OCI-LY3 (cell line): Measurements from ENCODE around the gene AUTS2.

Source experiments
- H2AFZ ChIP-seq: fragments of 200-600, 300-600 bp; shearing (Covaris generic); 2 replicates; pipeline ENCODE4 v1.6.0; 2014; ENCODE audit warnings: antibody characterized with exemption, low read depth, low read length
- H3K27ac ChIP-seq: fragments of 200-600, 300-600 bp; sonication (generic); 2 replicates; pipeline ENCODE4 v1.5.1; 2014; ENCODE audit warnings: mild to moderate bottlenecking, low read length, moderate library complexity, mixed read lengths
- H3K27me3 ChIP-seq: fragments of 200-600, 300-600 bp; sonication (generic); 2 replicates; pipeline ENCODE4 v1.6.1; 2014; ENCODE audit warnings: low read depth, low read length, mixed read lengths
- H3K36me3 ChIP-seq: fragments of 200-600, 300-600 bp; sonication (generic); replicated peaks from 2 replicates; pipeline ENCODE3; 2014; ENCODE audit warnings: low read depth, low read length, mixed read lengths
- H3K4me1 ChIP-seq: fragments of 300-600, 200-600 bp; sonication (generic); 2 replicates; pipeline ENCODE4 v1.6.1; 2014; ENCODE audit warnings: low read length, mixed read lengths
- H3K4me2 ChIP-seq: fragments of 200-600, 300-600 bp; sonication (generic); 2 replicates; pipeline ENCODE4 v1.6.1; 2014; ENCODE audit warnings: low read length, mixed read lengths
- H3K4me3 ChIP-seq: fragments of 300-600, 200-600 bp; sonication (generic); 2 replicates; pipeline ENCODE4 v1.5.1; 2014; ENCODE audit warnings: antibody characterized with exemption, mild to moderate bottlenecking, low read length, moderate library complexity
- H3K79me2 ChIP-seq: fragments of 300-600, 200-600 bp; shearing (Covaris generic); 2 replicates; pipeline ENCODE4 v1.6.1; 2014; ENCODE audit warnings: mild to moderate bottlenecking, low read length, mixed read lengths
- H3K9ac ChIP-seq: fragments of 300-600, 200-600 bp; shearing (Covaris generic); 2 replicates; pipeline ENCODE4 v1.6.0; 2014; ENCODE audit warnings: mild to moderate bottlenecking, low read length, moderate library complexity
- H3K9me3 ChIP-seq: fragments of 200-600, 300-600 bp; shearing (Covaris generic); 2 replicates; pipeline ENCODE4 v1.6.1; 2014; ENCODE audit warnings: low read length, mixed read lengths; ENCODE audit not compliant: insufficient read depth
- H4K20me1 ChIP-seq: fragments of 200-600, 300-600 bp; sonication (generic); 2 replicates; pipeline ENCODE4 v1.6.1; 2016; ENCODE audit warnings: low read length, mixed read lengths; ENCODE audit not compliant: insufficient read depth
- CTCF ChIP-seq: fragments of 200-600, 300-600 bp; sonication (generic); IDR thresholded peaks from 2 replicates; pipeline ENCODE4 v1.5.1; 2014; ENCODE audit warnings: antibody characterized with exemption, low read length, low read depth
- EZH2phosphoT487 ChIP-seq: fragments of 200-600 bp; shearing (Covaris generic); IDR thresholded peaks from 2 replicates; pipeline ENCODE4 v1.6.1; 2018; ENCODE audit warnings: antibody characterized with exemption, mixed run types, low read depth

Gene AUTS2

DNA sequence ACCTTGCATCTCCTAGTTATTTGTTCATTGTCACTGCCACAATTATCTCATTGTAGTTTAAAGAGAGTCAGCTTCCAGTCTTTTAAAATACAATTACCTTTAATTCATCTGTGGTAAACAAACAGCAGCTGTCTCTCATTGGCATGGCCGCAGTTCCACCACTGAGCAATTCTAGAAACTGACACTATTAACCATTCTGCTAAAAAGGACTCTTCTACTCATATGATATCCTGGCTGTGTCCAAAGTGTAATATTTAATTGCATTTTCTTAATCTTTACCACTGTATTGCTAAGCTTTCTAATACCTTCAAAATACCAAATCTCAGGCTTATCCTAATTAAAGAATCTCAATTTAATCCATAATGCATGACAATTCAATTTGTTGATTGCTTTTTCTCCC is 639.0 kb downstream of the AUTS2 start:
- Histone ChIP-seq H3K36me3 (no peaks in the 10 kb centered on the region), H3K4me3 (no peak overlapping the region), H3K27ac (no peak overlapping the region), H3K79me2 (no peaks in the 10 kb centered on the region), H3K9ac (no peak overlapping the region), H3K4me1 (peaks cover 19% of the 10 kb centered on the region), H2AFZ (no peak overlapping the region), H4K20me1 (no peaks in the 10 kb centered on the region; the same call in 1 of the 2 replicates), H3K4me2 (peak overlapping the region; percentile 55), H3K27me3 (no peaks in the 10 kb centered on the region; the same call in 1 of the 2 replicates), H3K9me3 (no peaks in the 10 kb centered on the region)
- no peak for TF ChIP-seq EZH2phosphoT487
- no peak for TF ChIP-seq CTCF

GRCh38 chr7:70237831-70238575 is 639.7 kb downstream of the AUTS2 start:
- TF ChIP-seq CTCF (no peak), EZH2phosphoT487 (no peak)
- H4K20me1 ChIP-seq, result no peaks in the 10 kb centered on the region; the same call in 1 of the 2 replicates
- H2AFZ ChIP-seq, result no peak overlapping the region
- peaks cover 19% of the 10 kb centered on the region for H3K4me1 ChIP-seq
- peak overlapping the region; percentile 55 for H3K4me2 ChIP-seq
- no peaks in the 10 kb centered on the region for H3K9me3 ChIP-seq
- H3K79me2 ChIP-seq, result no peaks in the 10 kb centered on the region
- no peaks in the 10 kb centered on the region; the same call in 1 of the 2 replicates for H3K27me3 ChIP-seq
- H3K36me3 ChIP-seq, result no peaks in the 10 kb centered on the region
- H3K9ac ChIP-seq, result no peak overlapping the region
- peak overlapping the region; percentile 27 for H3K4me3 ChIP-seq
- H3K27ac ChIP-seq, result peak overlapping the region; percentile 39

DNA sequence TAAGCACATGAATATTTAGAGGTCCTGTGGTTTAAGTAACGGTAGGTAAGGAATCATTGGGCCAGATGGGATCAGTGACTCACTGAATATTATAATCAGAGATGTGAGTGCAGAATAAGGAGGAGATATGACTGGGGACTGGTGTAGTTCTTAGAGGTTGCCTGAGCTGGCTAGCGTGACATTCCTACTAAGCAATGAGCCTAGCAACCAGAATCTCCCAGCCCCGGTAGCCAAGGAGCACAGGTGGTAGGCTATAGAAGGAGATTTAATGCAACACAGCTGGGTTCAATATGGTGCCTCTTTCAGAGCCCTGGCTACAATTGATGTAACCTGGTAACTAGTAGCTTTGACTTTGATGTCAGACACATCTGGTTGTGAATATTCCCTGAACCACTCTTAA is 641.6 kb downstream of the AUTS2 start:
- TF ChIP-seq CTCF (no peak), EZH2phosphoT487 (no peak)
- H3K27me3 ChIP-seq, result no peaks in the 10 kb centered on the region; the same call in 1 of the 2 replicates
- no peaks in the 10 kb centered on the region for H3K9me3 ChIP-seq
- H3K4me1 ChIP-seq, result peaks cover 19% of the 10 kb centered on the region
- H4K20me1 ChIP-seq, result no peaks in the 10 kb centered on the region; the same call in 1 of the 2 replicates
- no peak overlapping the region for H3K9ac ChIP-seq
- H3K4me2 ChIP-seq, result no peak overlapping the region
- no peaks in the 10 kb centered on the region for H3K79me2 ChIP-seq
- no peak overlapping the region for H3K4me3 ChIP-seq
- H2AFZ ChIP-seq, result no peak overlapping the region
- no peak overlapping the region for H3K27ac ChIP-seq
- no peaks in the 10 kb centered on the region for H3K36me3 ChIP-seq

DNA sequence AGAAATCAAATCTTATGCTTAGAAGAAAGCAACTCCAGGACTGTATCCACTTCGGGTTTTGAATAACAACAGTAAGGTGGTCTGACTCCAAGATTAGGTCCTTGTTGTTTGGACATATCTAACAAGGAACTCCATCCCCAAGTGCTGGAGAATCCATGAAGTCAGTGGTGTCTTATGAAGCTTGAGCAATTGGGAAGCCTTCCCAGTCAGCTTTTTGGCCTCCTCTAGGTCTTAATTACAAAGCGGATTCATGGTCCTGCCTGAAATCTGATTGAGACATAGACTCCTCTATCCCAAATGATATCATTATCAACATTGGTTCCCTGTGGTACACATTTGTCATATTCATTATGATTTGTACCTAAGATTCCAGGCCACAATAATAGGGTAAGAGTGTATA is 642.6 kb downstream of the AUTS2 start:
- H3K9me3 ChIP-seq, result no peaks in the 10 kb centered on the region
- no peaks in the 10 kb centered on the region for H3K36me3 ChIP-seq
- H2AFZ ChIP-seq, result no peak overlapping the region
- H4K20me1 ChIP-seq, result no peaks in the 10 kb centered on the region; the same call in 1 of the 2 replicates
- no peaks in the 10 kb centered on the region; the same call in 1 of the 2 replicates for H3K27me3 ChIP-seq
- no peak overlapping the region for H3K4me3 ChIP-seq
- no peak overlapping the region for H3K27ac ChIP-seq
- no peaks in the 10 kb centered on the region for H3K79me2 ChIP-seq
- no peak overlapping the region for H3K4me2 ChIP-seq
- TF ChIP-seq CTCF (no peak), EZH2phosphoT487 (no peak)
- no peak overlapping the region for H3K9ac ChIP-seq
- H3K4me1 ChIP-seq, result peaks cover 19% of the 10 kb centered on the region
